Left hindlimb (tissue), 1 donor: ENCODE results near the gene C1QTNF5.

ENCODE experiments used
- DNase-seq: peaks from one replicate; pipeline ENCODE4 v3.0.0-alpha.2; 2018

Gene C1QTNF5

GRCh38 chr11:119336744-119337469, 3.8 kb downstream of the C1QTNF5 start:
- no peak for DNase-seq

- DNase-seq = no peak
Observed at GRCh38 chr11:119335655-119336543, 4.8 kb downstream of the C1QTNF5 start.

GRCh38 chr11:119335091-119335654, 5.5 kb downstream of the C1QTNF5 start:
- no peak for DNase-seq

GRCh38 chr11:119334174-119334930, 6.3 kb downstream of the C1QTNF5 start, which contains the start of gene RNF26:
RNF26 (plus strand) TSS chr11:119334527; CDS start chr11:119335123, 596 bp downstream.
- peak; percentile 97 for DNase-seq

GRCh38 chr11:119332111-119332765, 8.4 kb downstream of the C1QTNF5 start:
- no peak for DNase-seq

GRCh38 chr11:119330237-119330636, 10.4 kb downstream of the C1QTNF5 start:
- DNase-seq = no peak

- DNase-seq = no peak
Observed at GRCh38 chr11:119329320-119329719, 11.4 kb downstream of the C1QTNF5 start.

- DNase-seq = no peak
Observed at GRCh38 chr11:119324189-119324588, 16.5 kb downstream of the C1QTNF5 start.

- peak; percentile 78 for DNase-seq
Observed at GRCh38 chr11:119323532-119324033, 17.1 kb downstream of the C1QTNF5 start.

GRCh38 chr11:119322921-119323531, 17.7 kb downstream of the C1QTNF5 start:
- DNase-seq = no peak

GRCh38 chr11:119322360-119322739, 18.3 kb downstream of the C1QTNF5 start:
- DNase-seq = no peak

GRCh38 chr11:119320776-119321524, 19.7 kb downstream of the C1QTNF5 start:
- peak; percentile 85 for DNase-seq

- peak; percentile 72 for DNase-seq
Observed at GRCh38 chr11:119320240-119320775, 20.4 kb downstream of the C1QTNF5 start.

GRCh38 chr11:119319700-119320239, 20.9 kb downstream of the C1QTNF5 start:
- no peak for DNase-seq

- DNase-seq = no peak
Observed at GRCh38 chr11:119319136-119319699, 21.5 kb downstream of the C1QTNF5 start.

- DNase-seq = peak; percentile 76
Observed at GRCh38 chr11:119318240-119319135, 22.2 kb downstream of the C1QTNF5 start.

GRCh38 chr11:119317592-119318239, 23.0 kb downstream of the C1QTNF5 start:
- no peak for DNase-seq
